Gastrocnemius medialis (tissue), 4 donors: ENCODE results near the gene TBC1D5.

Experiments
- CTCF ChIP-seq, 5 experiments: fragments of 450-650 bp in 3 of 5; fragments of 200-600 bp in 2 of 5; sonication (generic) in 2 of 5; IDR thresholded peaks in 4 of 5; conservative IDR thresholded peaks in 1 of 5; 1 replicate in 4 of 5; 2 replicates in 1 of 5; pipeline ENCODE4 v1.5.1; 2016 to 2019; ENCODE audit warnings: antibody characterized with exemption in 5 of 5, mild to moderate bottlenecking in 3 of 5, moderate library complexity in 3 of 5
- POLR2A ChIP-seq, 2 donors: fragments of 450-650 bp; IDR thresholded peaks; one replicate each; pipeline ENCODE4 v1.6.1; 2017; ENCODE audit warnings: antibody characterized with exemption in 2 of 2, mild to moderate bottlenecking in 2 of 2, moderate library complexity in 2 of 2

DNA sequence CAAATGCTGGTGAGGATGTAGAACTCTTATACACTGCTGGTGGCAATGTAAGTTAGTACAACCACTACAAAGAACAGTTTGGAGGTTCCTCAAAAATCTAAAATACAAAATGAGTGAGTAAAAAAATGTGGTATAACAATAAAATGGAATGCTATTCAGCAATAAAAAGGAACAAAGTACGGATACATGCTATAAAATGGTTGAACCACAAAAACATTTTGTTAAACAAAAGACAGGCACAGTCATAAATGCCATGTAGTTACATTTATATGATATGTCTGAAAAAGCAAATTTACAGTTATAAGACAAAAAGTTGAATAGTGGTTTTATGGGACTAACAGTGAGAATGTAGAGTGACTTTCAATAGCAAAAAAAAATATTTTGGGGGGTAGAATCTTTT is 285.8 kb downstream of the TBC1D5 start:
- no peak for TF ChIP-seq CTCF (IDR thresholded peaks at IDR 0.05 in 4 of 5, conservative IDR thresholded peaks at IDR 0.05 in 1 of 5)
- no peak for TF ChIP-seq POLR2A (IDR thresholded peaks at IDR 0.05)
